ENCODE measurements around the gene FAM13A.

DNA sequence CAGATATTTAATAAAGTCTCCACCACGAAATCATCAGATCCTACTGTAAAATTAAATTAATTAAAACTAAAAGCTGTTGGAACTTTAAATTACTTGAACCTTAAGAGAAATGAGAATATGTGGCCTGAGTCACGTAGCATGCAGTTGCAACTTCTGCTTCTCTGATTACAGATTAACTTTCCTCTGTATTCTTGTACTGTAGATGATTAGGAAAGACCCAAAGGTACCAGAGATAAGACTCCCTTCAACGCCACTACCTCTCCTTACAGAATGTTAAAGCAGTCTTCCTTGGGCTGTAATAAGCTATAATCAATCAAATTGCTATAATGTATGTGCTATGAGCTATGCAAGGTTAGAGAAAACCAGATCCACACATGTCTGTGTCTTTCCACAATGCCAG is 47.9 kb downstream of the FAM13A start:
- TF ChIP-seq POLR2A (IDR thresholded peaks at IDR 0.05) (no peak), CTCF (IDR thresholded peaks at IDR 0.05) (no peak), POLR2AphosphoS5 (IDR thresholded peaks at IDR 0.05) (no peak)

Measured in suprapubic skin (tissue), 4 donors.